NCI-H774 (cell line): ENCODE measurements around the gene FBXL7.

Experiments used
- DNase-seq: peaks from one replicate; lab custom pipeline; 2025; lab: John Stamatoyannopoulos, UW

Gene FBXL7

DNA sequence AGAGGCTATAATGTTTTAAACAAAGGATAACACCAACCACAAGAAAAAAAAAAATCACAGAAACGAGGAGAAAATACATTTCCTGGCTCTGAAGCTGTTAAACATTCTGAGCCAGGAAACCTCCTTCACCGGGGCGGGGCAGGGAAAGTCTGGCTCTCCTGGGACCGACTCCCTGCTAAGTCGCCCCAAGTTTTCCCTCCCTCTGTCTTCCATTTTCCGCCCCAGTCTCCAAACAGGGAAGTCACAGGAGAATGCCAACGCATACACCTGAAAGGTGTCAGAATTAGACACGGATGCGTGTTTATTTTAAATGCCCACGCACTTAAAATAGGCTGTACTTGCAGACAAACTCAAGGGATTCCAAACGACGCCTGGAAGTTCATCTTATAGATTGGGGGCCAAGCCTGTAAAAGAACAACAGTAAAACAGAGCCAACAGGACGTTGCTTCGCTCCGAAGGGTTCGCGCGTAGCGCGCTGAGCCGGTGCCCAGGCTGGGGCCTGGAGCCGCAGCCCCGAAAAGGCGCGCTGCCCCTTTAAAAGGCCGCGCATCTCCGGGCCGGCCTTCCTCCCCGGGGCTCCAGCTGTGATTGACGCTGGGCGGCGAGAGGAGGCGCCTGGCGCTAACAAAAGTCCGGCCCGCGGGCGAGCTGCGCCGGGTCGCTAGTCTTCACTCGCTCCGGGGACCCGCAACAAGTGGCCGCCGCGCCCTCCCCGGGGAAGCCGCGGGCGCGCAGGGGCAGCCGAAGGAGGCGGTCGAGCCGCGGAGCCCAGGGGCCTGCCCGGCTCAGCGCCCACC lies at the start of gene FBXL7:
Gene FBXL7, plus strand, starts transcription at position 653 of the 797 bp plus-strand sequence.
- no peak for DNase-seq

DNA sequence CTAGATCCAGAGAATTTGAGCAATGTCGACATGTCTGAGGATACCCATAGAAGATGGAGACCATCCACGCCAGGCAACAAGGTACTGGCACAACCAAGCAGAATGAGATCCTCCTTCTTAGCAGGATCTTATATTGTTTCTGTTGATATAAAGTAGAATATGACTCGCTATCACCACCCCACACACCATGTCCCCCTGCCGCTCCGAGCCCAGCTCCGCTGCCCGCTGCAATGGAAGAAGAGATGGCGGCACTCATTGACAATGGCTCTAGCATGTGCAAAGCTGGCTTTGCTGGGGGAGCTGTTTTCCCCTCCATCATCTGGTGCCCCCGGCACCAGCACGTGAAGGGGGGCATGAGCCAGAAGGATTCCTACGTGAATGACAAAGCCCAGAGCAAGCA lies 49.5 kb upstream of the FBXL7 start:
- DNase-seq = no peak

DNA sequence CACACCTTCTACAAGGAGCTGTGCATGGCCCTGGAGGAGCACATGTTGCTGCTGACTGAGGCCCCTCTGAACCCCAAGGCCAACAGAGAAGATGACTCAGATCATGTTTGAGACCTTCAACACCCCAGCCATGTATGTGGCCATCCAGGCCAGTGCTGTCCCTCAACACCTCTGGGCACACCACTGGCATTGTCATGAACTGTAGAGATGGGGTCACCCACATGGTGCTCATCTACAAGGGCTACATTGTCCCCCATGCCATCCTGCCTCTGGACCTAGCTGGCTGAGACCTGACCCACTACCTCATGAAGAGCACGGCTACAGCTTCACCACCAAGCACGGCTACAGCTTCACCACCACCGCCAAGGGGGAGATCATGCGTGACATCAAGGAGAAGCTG lies 49.0 kb upstream of the FBXL7 start:
- DNase-seq = no peak

DNA sequence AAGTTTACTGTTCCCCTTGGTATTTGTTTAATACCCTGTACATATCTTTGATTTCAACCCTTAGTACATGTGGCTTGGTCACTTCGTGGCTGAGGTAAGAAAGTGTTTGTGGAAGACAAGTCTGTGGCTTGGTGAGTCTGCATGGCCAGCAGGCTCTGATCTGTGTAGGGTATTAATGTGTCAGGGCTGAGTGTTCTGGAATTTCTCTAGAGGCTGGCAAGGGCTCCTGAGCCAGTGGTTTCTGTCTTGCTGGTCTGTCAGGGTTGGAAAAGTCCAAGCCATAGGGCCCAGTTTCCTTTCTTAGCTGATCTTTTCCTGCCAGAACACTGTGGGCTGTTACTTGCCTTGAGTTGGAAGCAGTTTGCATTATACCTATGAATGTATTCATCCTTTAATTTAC lies 48.0 kb upstream of the FBXL7 start:
- DNase-seq = no peak

DNA sequence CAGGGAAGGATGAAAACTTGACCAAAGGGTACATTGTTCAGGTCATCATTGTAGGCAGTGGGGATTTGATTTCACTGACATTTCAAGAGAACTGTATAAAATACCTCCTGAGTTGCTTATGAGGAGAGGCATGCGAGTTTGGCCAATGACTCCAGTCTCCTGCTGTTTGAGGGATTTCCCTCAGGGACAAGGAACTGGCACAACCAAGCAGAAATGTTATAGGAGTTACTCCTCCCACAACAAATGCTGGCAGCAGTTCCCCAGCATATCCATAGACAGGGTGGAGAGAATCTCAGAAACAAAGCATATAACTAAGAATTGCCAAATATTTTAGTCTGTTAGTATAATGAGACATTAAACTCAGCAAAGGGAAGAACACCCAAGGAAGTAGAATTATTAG lies 47.2 kb upstream of the FBXL7 start:
- no peak for DNase-seq

DNA sequence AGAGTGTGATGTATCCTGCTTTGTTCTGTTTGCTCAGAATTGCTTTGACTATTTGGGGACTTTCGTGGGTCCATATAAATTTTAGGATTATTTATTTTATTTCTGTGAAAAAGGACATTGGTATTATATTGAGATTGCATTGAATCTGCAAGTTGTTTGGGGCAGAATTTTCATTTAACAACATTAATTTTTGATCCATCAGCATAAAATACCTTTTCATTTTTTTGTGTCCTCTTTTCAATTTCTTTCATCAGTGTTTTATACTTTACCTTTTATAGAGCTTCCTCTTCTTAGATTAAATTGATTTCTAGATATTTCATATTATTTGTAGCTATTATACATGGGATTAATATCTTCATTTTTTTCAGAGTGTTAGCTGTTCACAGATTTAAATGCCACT lies 40.8 kb upstream of the FBXL7 start:
- DNase-seq = no peak

DNA sequence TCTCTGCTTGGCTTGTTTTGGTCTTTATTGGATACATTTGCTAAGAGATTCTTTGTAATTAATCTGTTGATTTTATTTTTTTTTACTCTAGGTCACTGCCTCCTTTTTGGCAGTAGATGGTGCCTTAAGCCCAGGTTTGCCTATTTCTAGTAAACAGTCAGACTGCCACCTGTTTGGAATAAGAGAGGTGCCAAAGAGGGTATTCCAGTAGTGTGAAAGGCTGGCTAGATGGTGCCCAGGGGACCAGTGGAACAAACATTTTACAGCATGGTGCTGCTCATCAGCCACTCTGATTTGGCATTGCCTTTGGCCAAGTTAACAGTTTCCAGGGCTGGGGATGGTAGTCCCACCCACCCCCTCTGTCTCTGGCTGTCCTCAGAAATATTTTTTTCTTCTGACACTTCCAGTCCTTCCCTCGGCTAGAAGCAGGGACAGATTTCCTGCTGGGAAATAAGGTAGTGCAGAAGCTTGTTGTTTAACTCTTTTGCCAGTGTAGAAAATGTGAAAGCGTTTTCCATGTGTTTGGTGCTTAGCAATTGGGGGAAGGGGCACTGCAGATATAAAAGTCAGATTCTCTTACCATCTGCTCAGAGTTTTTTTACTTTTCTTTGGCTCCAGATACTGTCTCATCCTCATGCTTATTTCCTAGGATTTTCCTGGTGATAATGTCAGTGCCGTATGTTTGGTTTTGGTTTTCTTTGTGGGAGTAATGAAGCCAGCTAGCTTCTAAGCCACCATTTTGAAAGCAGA lies 36.6 kb upstream of the FBXL7 start:
- DNase-seq = no peak

DNA sequence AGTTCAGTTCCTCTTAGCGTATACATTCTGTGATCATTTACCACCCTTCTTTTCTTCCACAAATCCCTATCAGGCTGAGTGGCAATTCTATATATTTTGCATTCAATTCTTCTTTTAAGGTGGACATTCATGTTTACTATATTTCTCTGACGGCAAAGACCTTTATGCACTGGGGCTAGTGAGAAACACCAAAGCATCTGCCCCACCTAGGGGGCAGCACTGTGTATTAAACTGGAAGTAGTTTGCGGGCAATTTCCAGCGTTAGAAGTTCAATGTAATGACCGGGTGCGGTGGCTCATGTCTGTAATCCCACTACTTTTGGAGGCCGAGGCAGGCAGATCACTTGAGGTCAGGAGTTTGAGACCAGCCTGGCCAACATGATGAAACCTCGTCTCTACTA lies 27.9 kb upstream of the FBXL7 start:
- no peak for DNase-seq

DNA sequence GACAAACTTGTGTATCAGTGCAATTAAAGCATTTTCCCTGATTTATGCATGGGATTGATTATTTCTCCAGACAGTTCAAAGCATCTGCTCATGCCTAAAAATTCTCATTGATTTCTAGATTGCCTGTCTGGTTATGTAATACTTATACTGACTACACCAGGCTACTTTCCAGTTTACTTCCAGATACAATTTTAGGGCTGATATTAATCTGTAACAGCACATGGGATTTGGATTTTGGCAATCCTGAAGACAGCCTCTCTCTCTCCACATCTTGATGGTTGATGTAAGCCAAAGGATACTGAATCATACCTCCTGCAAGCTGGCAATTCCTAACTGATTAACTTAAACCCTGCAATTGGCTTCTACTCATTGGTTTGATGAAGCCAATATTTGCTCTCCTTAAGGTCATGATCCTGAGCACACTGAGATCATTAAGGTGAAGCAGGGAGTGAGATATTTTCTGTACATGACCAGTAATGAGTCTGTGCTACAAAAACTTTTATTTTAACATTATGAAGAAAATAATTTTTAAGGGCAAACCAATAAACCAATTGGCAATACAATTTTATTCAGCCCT lies 25.7 kb upstream of the FBXL7 start:
- DNase-seq = no peak

DNA sequence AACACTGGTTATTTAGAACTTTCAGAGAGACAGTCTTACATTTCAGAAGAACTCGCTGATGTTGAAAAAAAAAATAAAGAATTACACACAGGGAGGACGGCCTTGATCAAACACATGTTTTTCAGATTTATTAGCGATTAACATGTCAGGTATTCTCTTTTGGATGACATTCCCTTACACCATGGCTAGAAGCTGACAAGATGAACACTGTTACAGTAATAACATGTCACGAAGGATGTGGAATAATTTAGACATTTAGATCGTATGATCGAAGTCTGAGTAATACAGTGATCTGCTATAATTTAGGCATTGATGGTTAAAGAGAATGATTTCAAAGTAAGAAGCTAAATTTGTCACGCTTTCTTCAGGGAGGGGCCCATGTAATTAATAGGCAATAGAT lies 24.6 kb upstream of the FBXL7 start:
- no peak for DNase-seq

DNA sequence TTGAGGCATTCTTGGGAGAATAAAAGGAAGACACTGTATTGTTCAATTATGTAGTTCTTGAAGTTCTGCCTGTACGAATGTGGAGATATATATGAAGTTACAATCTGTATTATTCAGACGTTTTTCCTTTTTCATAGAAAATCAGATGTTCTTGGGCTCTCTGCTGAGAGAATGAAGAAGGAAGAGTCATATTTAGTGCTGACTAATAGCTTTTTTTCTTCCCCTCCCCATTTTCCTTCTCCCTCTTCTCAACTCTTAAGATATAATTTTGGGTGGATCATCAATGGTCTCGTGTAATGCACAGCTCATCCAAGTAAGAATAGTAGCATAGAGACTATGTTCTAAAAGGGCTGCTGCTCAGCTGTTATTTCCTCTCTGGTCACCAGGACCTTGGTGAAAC lies 23.0 kb upstream of the FBXL7 start:
- no peak for DNase-seq

DNA sequence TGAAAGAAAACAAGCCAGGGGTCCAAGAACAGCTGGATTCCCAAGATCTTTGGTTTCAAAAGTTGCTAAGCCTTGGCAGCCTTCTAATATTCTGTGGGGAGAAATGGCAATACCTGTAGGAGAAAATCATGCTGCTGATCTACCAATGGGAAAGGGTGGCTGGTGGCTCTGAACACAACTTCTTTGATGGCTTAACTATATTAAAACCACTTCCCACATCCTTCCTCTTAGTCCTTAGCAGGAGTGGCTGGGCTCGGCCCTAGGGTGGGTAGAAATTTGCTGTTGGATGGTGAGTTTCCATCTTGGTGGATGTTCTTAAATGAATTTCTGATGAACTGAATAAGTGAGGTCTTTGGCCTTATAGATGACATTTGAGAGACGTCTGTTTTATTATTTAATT lies 19.5 kb upstream of the FBXL7 start:
- no peak for DNase-seq

DNA sequence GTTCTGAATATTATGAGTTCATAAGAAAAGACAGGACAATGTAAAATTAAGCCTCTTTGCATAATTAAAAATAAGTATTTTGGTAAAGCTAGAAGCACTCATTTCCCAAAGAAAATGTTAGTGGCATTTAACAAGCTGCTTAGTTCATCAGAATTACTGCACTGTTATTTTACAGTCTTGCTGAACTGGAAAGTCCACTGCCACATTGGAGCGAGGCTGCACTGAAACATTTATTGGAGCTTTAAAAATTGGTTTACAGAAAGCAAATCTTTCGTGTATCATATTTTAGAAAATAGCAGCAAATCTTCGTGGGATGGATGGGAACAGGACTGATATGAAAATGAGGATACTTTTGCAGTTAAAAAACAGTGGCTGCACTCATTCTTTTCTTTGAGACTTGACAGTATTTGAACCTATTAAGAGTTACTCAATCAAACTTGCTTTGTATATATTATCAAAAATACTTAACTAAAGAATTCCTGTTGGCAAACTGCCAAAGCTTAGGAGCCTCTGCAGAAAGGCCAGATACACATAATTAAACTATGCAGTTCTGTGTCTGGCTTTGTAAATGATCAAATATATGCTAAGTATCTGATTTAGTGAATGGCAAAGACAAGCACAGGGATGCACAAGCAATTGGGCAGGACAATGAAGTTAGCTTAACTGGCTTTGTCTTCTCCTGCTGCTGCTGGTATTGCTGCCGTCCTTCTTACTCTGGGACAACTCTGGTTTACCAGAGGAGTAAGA lies 16.5 kb upstream of the FBXL7 start:
- no peak for DNase-seq

DNA sequence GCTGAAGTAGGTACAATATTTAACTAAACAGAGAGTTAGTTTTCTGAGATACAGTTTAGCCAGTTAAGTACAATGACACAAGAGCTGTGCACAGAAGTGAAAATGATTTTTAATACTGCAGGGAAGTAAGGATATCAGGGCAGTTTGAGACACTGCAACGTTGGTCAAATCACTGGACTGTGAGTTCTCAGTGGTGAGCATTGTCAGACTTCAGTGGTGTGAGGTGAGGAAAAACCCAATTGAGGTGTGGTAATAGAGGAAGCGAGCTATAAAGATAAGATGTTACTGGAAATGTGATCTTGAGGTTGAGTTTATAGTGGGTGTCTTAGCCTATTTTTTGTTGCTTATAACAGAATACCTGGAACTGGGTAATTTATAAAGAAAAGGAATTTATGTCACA lies 12.8 kb upstream of the FBXL7 start:
- no peak for DNase-seq

DNA sequence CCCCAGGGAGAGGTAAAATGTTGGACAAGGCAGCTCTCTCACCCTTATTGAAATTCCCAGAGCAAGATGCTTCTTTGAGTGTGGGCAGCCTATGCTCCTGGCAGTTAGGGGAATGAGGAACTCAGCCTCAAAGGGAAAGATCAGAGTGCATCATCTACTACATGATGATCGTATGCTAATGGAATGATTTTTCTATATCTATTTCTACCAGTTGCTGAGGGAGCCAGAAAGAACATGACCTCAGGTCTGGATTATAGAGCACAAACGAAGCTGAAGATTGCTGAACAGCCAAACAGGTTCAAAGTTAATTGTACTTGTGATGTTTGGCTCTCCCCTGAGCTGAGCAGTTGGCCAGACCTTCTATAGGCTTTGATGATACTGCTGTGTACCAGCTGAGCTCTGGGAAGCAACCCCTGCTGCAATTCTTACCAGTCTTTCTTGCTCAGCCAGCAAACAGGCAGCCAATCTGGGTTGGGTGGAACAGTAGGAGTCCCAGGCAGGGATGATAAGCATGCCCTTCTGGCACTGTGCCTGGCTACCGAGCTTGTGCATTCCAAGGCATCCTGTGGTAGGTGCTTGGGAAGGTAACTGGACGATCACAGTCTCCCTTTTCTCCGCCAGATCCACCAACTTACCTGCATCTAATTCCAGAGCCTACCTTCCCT lies 10.3 kb upstream of the FBXL7 start:
- DNase-seq = no peak

DNA sequence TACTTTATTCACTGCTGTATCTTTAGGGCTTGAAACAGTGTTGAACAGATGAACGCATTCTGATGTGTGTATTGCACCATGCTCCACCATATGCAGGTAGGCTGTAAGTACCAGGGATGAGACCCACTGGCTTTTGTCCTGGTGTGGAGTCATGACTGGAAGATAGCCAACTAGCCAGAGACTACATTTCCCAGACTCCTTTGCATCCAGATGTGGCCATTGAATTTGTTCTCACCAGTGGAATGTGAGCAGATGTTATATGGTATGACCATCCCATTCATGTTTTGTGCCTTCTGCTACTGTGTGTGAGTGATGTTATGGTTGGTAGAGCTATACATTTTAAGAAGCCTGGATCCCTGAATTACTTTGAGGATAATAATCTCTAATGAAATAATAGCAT lies 7.4 kb upstream of the FBXL7 start:
- DNase-seq = no peak

DNA sequence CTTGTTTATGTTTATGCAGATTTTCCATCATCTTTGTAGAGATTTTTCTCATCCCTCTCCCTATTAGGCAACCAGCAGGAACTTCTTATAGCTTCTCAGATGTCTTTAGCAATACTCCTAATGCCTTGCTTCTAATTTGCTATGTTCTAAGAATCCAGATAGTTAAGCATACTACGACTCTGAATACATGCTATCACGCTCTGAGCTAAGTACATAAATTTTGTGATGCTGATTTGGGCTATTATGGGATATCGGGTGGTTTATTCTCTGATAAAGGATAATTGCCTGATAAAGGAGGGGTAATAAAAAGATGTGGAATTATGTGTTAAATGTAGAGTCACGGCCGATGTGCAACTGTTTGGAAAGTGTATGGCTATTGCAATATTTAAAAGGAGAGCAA lies 6.5 kb upstream of the FBXL7 start:
- DNase-seq = no peak

DNA sequence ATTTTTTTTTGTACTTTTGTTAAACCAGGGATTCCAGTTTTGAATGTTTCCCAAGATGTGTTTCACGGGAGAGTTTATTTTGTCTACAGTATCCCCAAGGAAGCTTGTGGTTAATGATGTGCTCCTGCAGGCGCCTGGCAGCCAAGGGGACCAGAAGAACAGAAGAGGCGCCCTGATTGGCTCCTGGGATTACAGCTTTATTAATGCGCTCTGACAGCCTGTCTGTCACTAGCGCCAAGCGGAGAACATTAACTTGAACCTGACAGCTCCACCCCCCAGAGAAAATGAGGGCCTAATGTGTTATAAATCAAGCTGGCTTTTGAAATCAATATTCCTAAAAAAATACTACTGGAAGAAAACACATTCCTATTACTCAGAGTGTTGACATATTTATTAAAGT lies 5.0 kb upstream of the FBXL7 start:
- DNase-seq = no peak

DNA sequence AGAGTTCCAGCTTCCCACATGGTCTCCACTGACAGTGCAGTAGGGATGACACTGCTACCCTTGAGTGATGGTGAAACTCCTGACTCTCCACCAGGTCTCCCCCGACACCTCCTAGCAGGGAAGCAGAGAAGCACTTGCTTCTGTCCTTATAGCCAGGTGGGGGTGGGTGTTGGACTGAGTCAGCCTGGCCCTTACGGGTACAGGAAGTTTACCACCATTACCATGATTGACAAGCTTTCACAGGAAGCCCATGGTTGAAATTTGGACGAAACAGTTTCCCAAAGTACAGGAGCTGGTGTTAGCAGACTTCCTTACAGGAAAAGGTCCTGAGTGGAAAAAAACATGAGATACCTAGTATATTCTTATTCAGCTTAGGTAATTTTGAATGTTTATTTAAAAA lies 3.1 kb upstream of the FBXL7 start:
- DNase-seq = no peak

DNA sequence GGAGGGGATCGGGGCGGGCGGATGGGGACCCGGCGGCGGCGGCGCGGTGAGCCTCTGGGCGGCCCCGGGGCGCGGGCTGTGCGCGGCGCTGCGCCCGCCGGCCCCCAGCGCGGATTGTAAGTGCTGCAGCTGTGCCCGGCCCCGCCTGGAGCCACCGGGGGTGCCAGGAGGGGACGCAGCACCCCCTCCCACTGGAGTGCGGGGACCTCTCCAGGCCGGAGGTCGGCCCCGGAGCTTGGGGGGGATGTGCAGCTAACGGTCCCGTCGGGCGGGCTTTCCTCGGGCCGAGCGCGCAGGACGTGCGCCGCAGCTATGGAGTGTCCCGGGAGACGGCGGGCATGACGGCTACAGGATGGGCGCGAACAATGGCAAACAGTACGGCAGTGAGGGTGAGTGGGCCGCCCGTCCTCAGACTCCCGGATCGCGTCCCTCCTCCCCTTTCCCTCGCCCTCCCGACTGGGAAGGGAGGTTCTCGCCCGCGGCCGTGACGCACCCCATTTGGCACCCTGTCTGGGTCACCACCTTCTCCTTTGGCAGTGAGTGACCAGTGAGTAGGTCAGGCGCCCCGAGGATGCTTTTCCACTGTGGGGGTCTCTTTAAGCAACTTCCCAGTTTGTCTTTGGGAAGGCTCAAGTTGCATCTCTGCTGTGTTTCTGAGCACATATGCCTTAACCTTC lies 483 bp downstream of the FBXL7 start:
- no peak for DNase-seq

DNA sequence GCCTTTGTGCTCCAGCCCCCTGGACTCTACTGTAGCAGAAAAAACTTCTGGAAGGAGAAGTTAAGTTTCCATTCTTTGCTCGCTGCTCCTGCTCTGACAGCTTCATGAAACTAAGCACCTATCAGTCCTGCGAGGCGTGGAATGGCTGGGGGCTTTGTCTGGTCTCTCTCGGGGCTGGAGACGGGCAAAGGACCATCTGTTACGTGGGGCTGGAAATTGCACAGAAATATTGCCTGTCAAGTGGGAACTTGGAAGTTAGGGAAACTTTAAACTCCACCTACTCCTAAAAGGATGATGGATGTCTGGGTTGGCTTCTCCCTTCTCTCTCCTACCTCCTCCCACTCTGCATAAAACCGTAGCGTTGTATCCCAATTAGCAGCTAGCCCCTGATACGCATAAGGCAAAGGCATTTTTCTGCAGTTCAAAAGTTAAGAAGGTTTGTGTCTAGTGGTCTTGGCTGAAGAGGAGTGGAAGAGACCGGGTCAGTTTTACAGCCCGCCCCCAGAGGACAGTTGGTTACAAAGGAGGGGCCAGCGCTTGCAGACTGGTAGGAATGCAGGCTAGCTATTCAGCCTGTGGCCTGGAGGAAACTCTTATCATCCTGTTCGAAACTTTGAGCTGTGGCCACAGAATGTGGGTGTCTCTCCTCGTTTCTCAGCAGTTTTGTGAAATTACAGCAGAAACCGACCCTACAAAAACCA lies 1.3 kb downstream of the FBXL7 start:
- no peak for DNase-seq
